ENCODE results near the gene TBC1D13. TPM values are rescaled to one million over a fixed set of nuclear protein-coding genes. Genes with fewer than 3 reads are reported as not detected.

The TBC1D13 gene
- total RNA-seq, 2 donors from 2014 or later, result 21.9 to 24.4 TPM

Other genes with a start within 250 kb of the TBC1D13 start
- gene SPTAN1, start 234.7 kb upstream of the TBC1D13 start, total RNA-seq, result 100 to 1,000 TPM; 248 to 277 TPM
- 10 to 100 TPM; 34.8 to 51.5 TPM for gene DYNC2I2, start 130.4 kb upstream of the TBC1D13 start, total RNA-seq
- 100 to 1,000 TPM; 153 to 193 TPM for gene SET, start 98.0 kb upstream of the TBC1D13 start, total RNA-seq
- 1 to 10 TPM; 4.2 to 5.4 TPM for gene PKN3, start 84.8 kb upstream of the TBC1D13 start, total RNA-seq
- 10 to 100 TPM; 76.2 to 82.5 TPM for gene ZDHHC12, start 63.1 kb upstream of the TBC1D13 start, total RNA-seq
- gene ZER1, start 15.3 kb upstream of the TBC1D13 start, total RNA-seq, result 10 to 100 TPM; 53.0 to 62.0 TPM
- gene ENDOG, start 31.2 kb downstream of the TBC1D13 start, total RNA-seq, result 10 to 100 TPM; 46.5 to 63.0 TPM
- gene SPOUT1, start 42.5 kb downstream of the TBC1D13 start, total RNA-seq, result 10 to 100 TPM; 32.3 to 33.3 TPM
- gene KYAT1, start 94.7 kb downstream of the TBC1D13 start, total RNA-seq, result 1 to 10 TPM; 2.1 TPM
- 10 to 100 TPM; 21.8 to 38.3 TPM for gene LRRC8A, start 94.9 kb downstream of the TBC1D13 start, total RNA-seq
- gene PHYHD1, start 133.7 kb downstream of the TBC1D13 start, total RNA-seq, result 1 to 10 TPM; 1.5 to 7.1 TPM
- gene DOLK, start 160.3 kb downstream of the TBC1D13 start, total RNA-seq, result 10 to 100 TPM; 12.1 to 12.8 TPM
- 10 to 100 TPM; 19.6 to 23.6 TPM for gene NUP188, start 160.4 kb downstream of the TBC1D13 start, total RNA-seq
- 100 to 1,000 TPM; 158 to 169 TPM for gene SH3GLB2, start 241.1 kb downstream of the TBC1D13 start, total RNA-seq
- gene MIGA2, start 249.4 kb downstream of the TBC1D13 start, total RNA-seq, result 10 to 100 TPM; 68.3 to 71.3 TPM